ENCODE results near the gene TBL1Y.

TBL1Y gene

DNA sequence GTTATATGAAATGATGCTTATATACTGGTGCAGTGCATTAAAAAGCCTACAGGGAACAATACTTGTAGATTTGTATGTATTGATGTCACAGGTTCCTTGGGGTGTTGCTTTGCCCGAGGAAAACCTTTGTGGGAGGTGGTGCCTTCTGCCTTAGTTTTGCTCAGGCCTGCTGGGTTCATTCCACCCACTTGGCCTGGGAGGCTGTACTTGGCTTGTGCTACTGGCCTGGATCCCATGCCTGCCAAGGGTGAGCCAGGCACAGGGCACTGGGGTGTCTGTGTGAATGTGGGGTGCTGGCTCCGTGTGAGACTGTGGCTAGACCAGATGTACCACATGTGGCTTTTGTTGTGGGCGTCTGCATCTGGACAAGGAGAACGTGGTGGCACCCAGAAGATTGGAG is 17.8 kb downstream of the TBL1Y start:
- H3K79me2 ChIP-seq (ENCODE audit: control insufficient read depth, low read length): no peaks in the 10 kb centered on the region
- H3F3A ChIP-seq (ENCODE audit: control insufficient read depth, insufficient read depth): no peaks in the 10 kb centered on the region
- no peak overlapping the region for H3K27ac ChIP-seq (ENCODE audit: low read depth, low read length)
- H3K9me2 ChIP-seq (replicated peaks; ENCODE audit: control insufficient read depth, low read length): no peaks in the 10 kb centered on the region
- no peaks in the 10 kb centered on the region for H3K9me3 ChIP-seq (ENCODE audit: control insufficient read depth, insufficient read depth, low read length)
- no peaks in the 10 kb centered on the region for H3K36me3 ChIP-seq (ENCODE audit: control insufficient read depth, low read length)
- no peaks in the 10 kb centered on the region for H4K20me1 ChIP-seq (ENCODE audit: control insufficient read depth, insufficient read depth, low read depth, low read length)
- H3K27me3 ChIP-seq (ENCODE audit: control insufficient read depth, low read length): no peaks in the 10 kb centered on the region
- no peak overlapping the region for H3K4me3 ChIP-seq (ENCODE audit: low read length)
- H3K4me2 ChIP-seq (ENCODE audit: low read length): no peak overlapping the region
- TF ChIP-seq EZH2phosphoT487 (IDR thresholded peaks at IDR 0.05; ENCODE audit: borderline replicate concordance, low read length) (no peak), CTCF (IDR thresholded peaks at IDR 0.05; ENCODE audit: low read depth, low read length, poor library complexity, severe bottlenecking) (no peak)
- H3K4me1 ChIP-seq (ENCODE audit: control insufficient read depth, low read length): no peaks in the 10 kb centered on the region

- Histone ChIP-seq H3K4me2 (ENCODE audit: low read length) (no peak overlapping the region), H3K9me3 (ENCODE audit: control insufficient read depth, insufficient read depth, low read length) (no peaks in the 10 kb centered on the region), H3K27me3 (ENCODE audit: control insufficient read depth, low read length) (no peaks in the 10 kb centered on the region), H4K20me1 (ENCODE audit: control insufficient read depth, insufficient read depth, low read depth, low read length) (no peaks in the 10 kb centered on the region), H3K4me1 (ENCODE audit: control insufficient read depth, low read length) (no peaks in the 10 kb centered on the region), H3K79me2 (ENCODE audit: control insufficient read depth, low read length) (no peaks in the 10 kb centered on the region), H3F3A (ENCODE audit: control insufficient read depth, insufficient read depth) (no peaks in the 10 kb centered on the region), H3K4me3 (ENCODE audit: low read length) (no peak overlapping the region), H3K36me3 (ENCODE audit: control insufficient read depth, low read length) (no peaks in the 10 kb centered on the region), H3K9me2 (replicated peaks; ENCODE audit: control insufficient read depth, low read length) (no peaks in the 10 kb centered on the region), H3K27ac (ENCODE audit: low read depth, low read length) (no peak overlapping the region)
- TF ChIP-seq EZH2phosphoT487 (IDR thresholded peaks at IDR 0.05; ENCODE audit: borderline replicate concordance, low read length): no peak
- TF ChIP-seq CTCF (IDR thresholded peaks at IDR 0.05; ENCODE audit: low read depth, low read length, poor library complexity, severe bottlenecking): no peak
These were observed 18.7 kb downstream of the TBL1Y start for GRCh38 chrY:6929237-6929636.

DNA sequence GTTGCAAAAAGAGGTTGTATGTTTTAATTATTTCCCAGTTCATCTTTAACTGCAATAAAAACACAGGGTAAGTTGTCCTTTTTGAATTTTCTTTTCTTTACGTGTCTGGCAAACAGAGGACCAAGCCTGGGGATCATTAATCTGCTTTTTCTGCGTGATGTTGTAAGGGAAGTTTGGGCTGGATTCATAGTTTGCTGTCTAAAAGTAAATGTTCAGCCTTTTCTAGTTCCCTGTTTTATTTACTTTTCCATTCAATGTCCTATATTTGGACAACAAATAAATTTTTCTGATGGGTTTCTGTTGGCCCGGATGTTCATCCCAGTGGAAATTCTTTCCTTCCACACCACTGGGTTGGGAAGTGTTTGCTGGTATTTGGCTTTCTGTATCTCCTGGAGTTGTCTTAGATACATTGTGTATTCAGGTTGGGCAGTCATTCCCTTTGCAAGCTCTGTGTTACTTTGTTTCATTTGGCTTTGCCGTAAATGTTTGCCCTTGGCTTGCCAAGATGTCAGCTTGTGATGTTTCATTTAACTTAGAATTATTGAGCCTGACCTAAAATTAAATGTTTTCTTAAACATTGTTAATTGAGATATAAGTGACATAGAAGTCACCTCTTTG is 21.4 kb downstream of the TBL1Y start:
- no peaks in the 10 kb centered on the region for H3K9me3 ChIP-seq (ENCODE audit: control insufficient read depth, insufficient read depth, low read length)
- H3K4me1 ChIP-seq (ENCODE audit: control insufficient read depth, low read length): no peaks in the 10 kb centered on the region
- no peak overlapping the region for H3K4me3 ChIP-seq (ENCODE audit: low read length)
- no peak overlapping the region for H3K27ac ChIP-seq (ENCODE audit: low read depth, low read length)
- H3K4me2 ChIP-seq (ENCODE audit: low read length): no peak overlapping the region
- no peaks in the 10 kb centered on the region for H4K20me1 ChIP-seq (ENCODE audit: control insufficient read depth, insufficient read depth, low read depth, low read length)
- TF ChIP-seq EZH2phosphoT487 (IDR thresholded peaks at IDR 0.05; ENCODE audit: borderline replicate concordance, low read length): no peak
- TF ChIP-seq CTCF (IDR thresholded peaks at IDR 0.05; ENCODE audit: low read depth, low read length, poor library complexity, severe bottlenecking): no peak
- no peaks in the 10 kb centered on the region for H3K36me3 ChIP-seq (ENCODE audit: control insufficient read depth, low read length)
- H3K27me3 ChIP-seq (ENCODE audit: control insufficient read depth, low read length): no peaks in the 10 kb centered on the region
- H3K9me2 ChIP-seq (replicated peaks; ENCODE audit: control insufficient read depth, low read length): no peaks in the 10 kb centered on the region
- no peaks in the 10 kb centered on the region for H3F3A ChIP-seq (ENCODE audit: control insufficient read depth, insufficient read depth)
- no peaks in the 10 kb centered on the region for H3K79me2 ChIP-seq (ENCODE audit: control insufficient read depth, low read length)

Data from DOHH2 (cell line).